ENCODE data around the gene BMPER. TPM values are rescaled to one million over a fixed set of nuclear protein-coding genes. Genes with fewer than 3 reads are reported as not detected.

BMPER gene
- total RNA-seq, 6 donors from 2014 or later, result 2.5 to 15.6 (median 9.4) TPM

DNA sequence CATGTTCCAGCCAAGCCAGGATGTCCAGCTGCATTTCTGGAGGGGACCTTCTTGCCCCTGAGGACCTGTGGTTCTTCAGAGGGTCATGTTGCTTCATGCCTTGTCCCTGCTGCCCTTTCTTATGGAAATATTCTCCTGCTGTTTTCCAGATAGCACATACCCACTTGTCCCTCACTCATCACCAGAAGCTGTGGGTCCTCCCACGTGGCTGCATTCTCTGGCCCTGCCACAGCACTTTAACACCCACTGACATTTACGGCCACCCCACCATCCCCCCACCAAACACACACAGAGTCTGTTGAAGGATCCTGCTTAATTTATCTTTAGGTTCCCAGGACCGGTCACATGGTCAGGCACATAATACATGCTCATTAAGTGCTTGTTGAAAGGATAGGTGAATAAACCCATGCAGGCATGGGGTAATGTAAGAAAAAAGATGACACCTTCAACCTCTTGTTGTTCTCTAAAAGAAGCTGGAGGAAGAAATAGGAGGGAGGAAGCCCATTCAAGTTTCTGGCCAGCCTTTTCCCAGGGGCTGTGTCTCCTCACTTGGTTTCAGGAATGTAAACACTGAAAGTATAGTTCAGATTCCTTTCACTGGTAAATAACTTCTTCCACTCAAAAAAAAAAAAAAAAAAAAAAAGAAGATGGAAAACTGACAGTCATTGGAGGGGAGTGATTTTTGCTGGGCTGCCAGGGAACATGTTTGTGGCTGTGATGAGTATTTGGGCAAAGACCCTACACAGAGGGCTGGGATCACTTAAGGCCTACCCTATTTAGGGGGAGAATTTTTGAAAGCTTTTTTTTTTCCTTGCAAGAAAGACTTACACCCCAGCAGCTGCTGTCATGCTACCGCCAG lies 19.8 kb upstream of the BMPER start:
- Histone ChIP-seq H3K27me3 (no peaks in the 10 kb centered on the region), H3K4me1 (no peaks in the 10 kb centered on the region), H3K36me3 (no peaks in the 10 kb centered on the region), H3K4me3 (no peak overlapping the region), H3K9me3 (no peaks in the 10 kb centered on the region), H3K27ac (no peak overlapping the region)
- ATAC-seq (ENCODE audit: low FRiP score in 2 of 2) (no peak), DNase-seq (no peak)
- WGBS, 2 donors, result 84 to 86% methylated on average over 4 of the region's 4 CpGs
- TF ChIP-seq, protein P1, sequence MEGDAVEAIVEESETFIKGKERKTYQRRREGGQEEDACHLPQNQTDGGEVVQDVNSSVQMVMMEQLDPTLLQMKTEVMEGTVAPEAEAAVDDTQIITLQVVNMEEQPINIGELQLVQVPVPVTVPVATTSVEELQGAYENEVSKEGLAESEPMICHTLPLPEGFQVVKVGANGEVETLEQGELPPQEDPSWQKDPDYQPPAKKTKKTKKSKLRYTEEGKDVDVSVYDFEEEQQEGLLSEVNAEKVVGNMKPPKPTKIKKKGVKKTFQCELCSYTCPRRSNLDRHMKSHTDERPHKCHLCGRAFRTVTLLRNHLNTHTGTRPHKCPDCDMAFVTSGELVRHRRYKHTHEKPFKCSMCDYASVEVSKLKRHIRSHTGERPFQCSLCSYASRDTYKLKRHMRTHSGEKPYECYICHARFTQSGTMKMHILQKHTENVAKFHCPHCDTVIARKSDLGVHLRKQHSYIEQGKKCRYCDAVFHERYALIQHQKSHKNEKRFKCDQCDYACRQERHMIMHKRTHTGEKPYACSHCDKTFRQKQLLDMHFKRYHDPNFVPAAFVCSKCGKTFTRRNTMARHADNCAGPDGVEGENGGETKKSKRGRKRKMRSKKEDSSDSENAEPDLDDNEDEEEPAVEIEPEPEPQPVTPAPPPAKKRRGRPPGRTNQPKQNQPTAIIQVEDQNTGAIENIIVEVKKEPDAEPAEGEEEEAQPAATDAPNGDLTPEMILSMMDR (IDR thresholded peaks at IDR 0.05), result no peak
- TF ChIP-seq EP300 (IDR thresholded peaks at IDR 0.05), result no peak
- no peak for TF ChIP-seq POLR2A (IDR thresholded peaks at IDR 0.05)
- TF ChIP-seq POLR2AphosphoS5 (IDR thresholded peaks at IDR 0.05), result no peak

DNA sequence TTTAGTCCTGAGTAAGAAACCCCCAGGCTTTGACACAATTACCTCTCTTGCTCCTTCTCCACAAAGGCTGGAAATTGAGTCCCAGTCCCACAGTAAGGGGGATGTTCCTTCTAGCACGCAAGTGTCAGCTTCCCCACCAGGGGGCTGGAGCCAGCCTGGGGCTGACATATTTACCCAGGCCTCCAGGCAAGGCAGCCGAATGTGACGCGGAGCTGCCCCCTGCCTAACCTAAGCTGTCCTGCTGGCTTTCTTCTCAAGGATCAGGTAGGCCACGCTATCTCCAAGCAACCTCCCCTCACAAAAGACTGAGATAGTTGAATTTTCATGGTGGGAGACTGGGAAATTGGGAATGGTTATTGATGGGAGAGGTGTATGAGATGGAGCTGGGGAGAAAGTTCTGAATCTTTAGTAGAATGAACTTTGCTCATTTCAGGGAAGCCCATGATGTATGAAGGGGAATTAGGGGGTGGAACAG lies 19.2 kb upstream of the BMPER start:
- Histone ChIP-seq H3K4me1 (no peaks in the 10 kb centered on the region), H3K27ac (no peak overlapping the region), H3K9me3 (no peaks in the 10 kb centered on the region), H3K36me3 (no peaks in the 10 kb centered on the region), H3K27me3 (no peaks in the 10 kb centered on the region), H3K4me3 (no peak overlapping the region)
- TF ChIP-seq EP300 (IDR thresholded peaks at IDR 0.05) (no peak), POLR2A (IDR thresholded peaks at IDR 0.05) (no peak), POLR2AphosphoS5 (IDR thresholded peaks at IDR 0.05) (no peak)
- TF ChIP-seq, protein P1 (IDR thresholded peaks at IDR 0.05), result no peak
- ATAC-seq (ENCODE audit: low FRiP score in 2 of 2) (no peak), DNase-seq (peak in 1 of 2 donors; percentile 6)
- WGBS, 2 donors, result 92 to 95% methylated on average over 5 of the region's 5 CpGs

DNA sequence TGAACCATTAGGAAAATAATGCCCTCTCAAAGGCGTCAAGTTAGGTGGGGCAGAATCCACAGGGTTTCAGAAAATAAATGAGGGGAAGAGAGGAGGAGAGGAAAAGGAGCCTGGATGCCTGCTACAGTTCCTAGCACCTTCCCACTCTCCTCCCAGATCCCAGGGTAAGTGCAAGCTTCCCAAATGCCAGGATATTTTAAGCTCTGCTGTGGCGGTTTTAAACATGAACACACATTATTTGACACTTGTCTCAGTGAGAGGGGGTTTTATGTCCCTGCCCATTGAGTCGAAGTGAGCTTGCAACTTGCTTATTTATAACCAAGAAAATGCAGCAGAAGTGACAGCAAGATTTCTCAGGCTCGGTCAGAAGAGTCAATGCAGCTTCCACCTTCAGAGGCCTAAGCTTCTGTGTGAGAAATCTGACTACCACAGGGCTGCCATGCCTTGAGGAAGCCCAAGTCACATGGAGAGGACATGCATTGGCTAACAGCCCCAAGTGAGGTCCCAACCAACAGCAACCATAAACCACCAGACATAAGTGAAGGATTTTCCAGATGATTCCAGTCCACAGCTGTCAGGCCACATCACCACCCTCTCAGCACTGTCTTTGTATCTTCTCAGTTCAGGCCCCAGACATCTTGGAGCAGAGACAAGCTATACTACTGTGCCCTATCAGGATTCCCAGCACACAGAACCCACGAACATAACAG lies 17.9 kb upstream of the BMPER start:
- WGBS, 2 donors, result 66 to 76% methylated on average over 5 of the region's 5 CpGs
- ATAC-seq (ENCODE audit: low FRiP score in 2 of 2) (no peak), DNase-seq (no peak)
- Histone ChIP-seq H3K4me3 (no peak overlapping the region), H3K27me3 (no peaks in the 10 kb centered on the region), H3K9me3 (no peaks in the 10 kb centered on the region), H3K4me1 (no peaks in the 10 kb centered on the region), H3K27ac (no peak overlapping the region), H3K36me3 (no peaks in the 10 kb centered on the region)
- TF ChIP-seq EP300 (IDR thresholded peaks at IDR 0.05) (no peak), POLR2A (IDR thresholded peaks at IDR 0.05) (no peak), POLR2AphosphoS5 (IDR thresholded peaks at IDR 0.05) (no peak)
- TF ChIP-seq, protein P1 (IDR thresholded peaks at IDR 0.05), result no peak

DNA sequence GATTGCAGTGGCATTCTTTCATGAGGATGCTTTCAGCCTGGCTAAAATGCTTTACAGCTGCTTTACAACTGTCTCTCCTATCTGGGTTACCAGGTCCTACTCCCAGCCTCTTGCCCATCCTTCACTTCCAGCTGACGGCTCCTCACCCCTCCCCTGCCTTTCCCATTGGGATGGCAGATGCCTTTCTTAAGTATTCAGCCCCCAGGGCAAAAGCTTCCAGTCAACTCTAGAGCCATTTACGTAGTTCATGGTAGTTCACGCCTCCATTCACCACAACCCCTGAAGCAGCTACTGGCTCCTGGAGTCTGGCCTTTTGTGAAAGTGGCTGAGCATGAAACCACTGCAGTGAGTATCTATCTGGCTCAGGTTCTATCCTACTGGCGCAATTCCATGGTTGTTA lies 17.2 kb upstream of the BMPER start:
- TF ChIP-seq EP300 (IDR thresholded peaks at IDR 0.05) (no peak), POLR2A (IDR thresholded peaks at IDR 0.05) (no peak), POLR2AphosphoS5 (IDR thresholded peaks at IDR 0.05) (no peak)
- TF ChIP-seq, protein P1 (IDR thresholded peaks at IDR 0.05), result no peak
- Histone ChIP-seq H3K9me3 (no peaks in the 10 kb centered on the region), H3K27me3 (no peaks in the 10 kb centered on the region), H3K27ac (no peak overlapping the region), H3K4me3 (no peak overlapping the region), H3K36me3 (no peaks in the 10 kb centered on the region), H3K4me1 (no peaks in the 10 kb centered on the region)
- no peak for DNase-seq
- WGBS, 2 donors, result 95 to 96% methylated on average over 4 of the region's 4 CpGs
- no peak for ATAC-seq (ENCODE audit: low FRiP score in 2 of 2)

Data from upper lobe of left lung (tissue), 6 donors.